HepG2 (cell line): Measurements from ENCODE around the gene CLIP2. TPM values are rescaled to one million over a fixed set of nuclear protein-coding genes. Genes with fewer than 3 reads are reported as not detected.

ENCODE experiments used
- CBX2 ChIP-seq, 2 experiments: fragments of 200-600 bp in 1 of 2; sonication (generic); formaldehyde crosslinking in 1 of 2; IDR thresholded peaks; 2 replicates each; pipeline versions ENCODE4 v1.7.0 to v1.8.1; 2018 to 2022; ENCODE audit warnings: low read depth in 2 of 2, low read length in 1 of 2, mild to moderate bottlenecking in 1 of 2, missing genetic modification reagents in 1 of 2
- GZF1 ChIP-seq: sonication (generic); formaldehyde crosslinking; IDR thresholded peaks from 2 replicates; pipeline ENCODE4 v1.5.1; 2020; ENCODE audit warnings: mild to moderate bottlenecking, missing genetic modification reagents
- HOXA5 ChIP-seq: sonication (generic); formaldehyde crosslinking; IDR thresholded peaks from 2 replicates; pipeline ENCODE4 v1.4.0; 2020; ENCODE audit warnings: missing genetic modification reagents
- IRX3 ChIP-seq: sonication (generic); formaldehyde crosslinking; IDR thresholded peaks from 2 replicates; pipeline ENCODE4 v1.8.1; 2023; ENCODE audit warnings: mild to moderate bottlenecking, low read depth, missing genetic modification reagents, borderline replicate concordance
- NPAS2 ChIP-seq: sonication (generic); formaldehyde crosslinking; IDR thresholded peaks from 2 replicates; pipeline ENCODE4 v1.8.0; 2022; ENCODE audit warnings: mild to moderate bottlenecking, missing genetic modification reagents, borderline replicate concordance
- POLR2A ChIP-seq, 2 experiments: IDR thresholded peaks; 2 replicates each; pipeline ENCODE4 v1.6.1; 2011; ENCODE audit warnings: low read depth in 2 of 2, low read length in 2 of 2, mild to moderate bottlenecking in 1 of 2, moderate library complexity in 1 of 2; ENCODE audit not compliant: insufficient read depth in 1 of 2
- RAD51 ChIP-seq: fragments of 450-650 bp; IDR thresholded peaks from 2 replicates; pipeline ENCODE4 v1.6.1; 2016; ENCODE audit warnings: borderline replicate concordance
- SMAD1 ChIP-seq: sonication (generic); formaldehyde crosslinking; IDR thresholded peaks from 2 replicates; pipeline ENCODE4 v1.4.0; 2020; ENCODE audit warnings: missing genetic modification reagents, low read depth, mild to moderate bottlenecking, borderline replicate concordance
- ZBTB39 ChIP-seq: sonication (generic); formaldehyde crosslinking; IDR thresholded peaks from 2 replicates; pipeline ENCODE4 v1.5.0; 2020; ENCODE audit warnings: missing genetic modification reagents
- ZBTB7B ChIP-seq: sonication (generic); formaldehyde crosslinking; IDR thresholded peaks from 2 replicates; pipeline ENCODE4 v1.4.0; 2020; ENCODE audit warnings: missing genetic modification reagents
- ZNF510 ChIP-seq: sonication (generic); formaldehyde crosslinking; IDR thresholded peaks from 2 replicates; pipeline ENCODE4 v1.4.0; 2020; ENCODE audit warnings: low read depth, mild to moderate bottlenecking, missing genetic modification reagents
- ZNF557 ChIP-seq: sonication (generic); formaldehyde crosslinking; IDR thresholded peaks from 2 replicates; pipeline ENCODE4 v1.4.0; 2020; ENCODE audit warnings: missing genetic modification reagents
- ZNF589 ChIP-seq: sonication (generic); formaldehyde crosslinking; conservative IDR thresholded peaks from 2 replicates; pipeline ENCODE4 v1.8.0; 2022; ENCODE audit warnings: mild to moderate bottlenecking, moderate library complexity, missing genetic modification reagents
- ZNF704 ChIP-seq: sonication (generic); formaldehyde crosslinking; IDR thresholded peaks from 2 replicates; pipeline ENCODE4 v1.8.1; 2023; ENCODE audit warnings: mild to moderate bottlenecking, inconsistent platforms, moderate library complexity, missing genetic modification reagents, borderline replicate concordance
- ZNF720 ChIP-seq: sonication (generic); formaldehyde crosslinking; IDR thresholded peaks from 2 replicates; pipeline ENCODE4 v1.4.0; 2020; ENCODE audit warnings: missing genetic modification reagents
- polyA plus RNA-seq, 8 experiments: library from polyadenylated mRNA; depleted of rRNA in 3 of 8; stranded (reverse) in 7 of 8; unstranded in 1 of 8; fragments of >200 nt; fragmentation: Illumina TruSeq in 4 of 8; extraction: Trizol in 4 of 8; gene quantifications; 2 replicates each; pipeline versions ENCODE4 v1.2.1 to v1.2.3, GENCODE V29; 2011 to 2016; ENCODE audit warnings: low read depth in 4 of 8, missing spikeins in 1 of 8, mixed read lengths in 1 of 8; ENCODE audit not compliant: insufficient read depth in 1 of 8
- total RNA-seq, 5 experiments: library from RNA; depleted of rRNA; stranded (reverse); fragments of >200 nt; fragmentation: Illumina TruSeq; extraction: Trizol; gene quantifications; 2 replicates each; pipeline ENCODE4 v1.2.3, GENCODE V29; 2016; ENCODE audit warnings: low read depth in 1 of 5
- TF ChIP-seq, protein P1 (sequence below): sonication (generic); formaldehyde crosslinking; IDR thresholded peaks from 2 replicates; pipeline ENCODE4 v1.4.0; 2020; ENCODE audit warnings: missing genetic modification reagents, borderline replicate concordance
- TF ChIP-seq, protein P2 (sequence below): sonication (generic); formaldehyde crosslinking; IDR thresholded peaks from 2 replicates; pipeline ENCODE4 v1.5.0; 2020; ENCODE audit warnings: mild to moderate bottlenecking, low read depth, missing genetic modification reagents, borderline replicate concordance
- TF ChIP-seq, protein P3 (sequence below): IDR thresholded peaks from 2 replicates; pipeline ENCODE4 v1.6.1; 2018; ENCODE audit warnings: missing genetic modification reagents
- TF ChIP-seq, protein P4 (sequence below): sonication (generic); formaldehyde crosslinking; IDR thresholded peaks from 2 replicates; pipeline ENCODE4 v1.4.0; 2020; ENCODE audit warnings: missing genetic modification reagents

CLIP2 gene
- total and polyA plus RNA-seq, 2 of the 13 experiments (the other 11 are each of a cell fraction or from before 2014, with no cell fraction given), result 6.5 to 17.4 TPM

DNA sequence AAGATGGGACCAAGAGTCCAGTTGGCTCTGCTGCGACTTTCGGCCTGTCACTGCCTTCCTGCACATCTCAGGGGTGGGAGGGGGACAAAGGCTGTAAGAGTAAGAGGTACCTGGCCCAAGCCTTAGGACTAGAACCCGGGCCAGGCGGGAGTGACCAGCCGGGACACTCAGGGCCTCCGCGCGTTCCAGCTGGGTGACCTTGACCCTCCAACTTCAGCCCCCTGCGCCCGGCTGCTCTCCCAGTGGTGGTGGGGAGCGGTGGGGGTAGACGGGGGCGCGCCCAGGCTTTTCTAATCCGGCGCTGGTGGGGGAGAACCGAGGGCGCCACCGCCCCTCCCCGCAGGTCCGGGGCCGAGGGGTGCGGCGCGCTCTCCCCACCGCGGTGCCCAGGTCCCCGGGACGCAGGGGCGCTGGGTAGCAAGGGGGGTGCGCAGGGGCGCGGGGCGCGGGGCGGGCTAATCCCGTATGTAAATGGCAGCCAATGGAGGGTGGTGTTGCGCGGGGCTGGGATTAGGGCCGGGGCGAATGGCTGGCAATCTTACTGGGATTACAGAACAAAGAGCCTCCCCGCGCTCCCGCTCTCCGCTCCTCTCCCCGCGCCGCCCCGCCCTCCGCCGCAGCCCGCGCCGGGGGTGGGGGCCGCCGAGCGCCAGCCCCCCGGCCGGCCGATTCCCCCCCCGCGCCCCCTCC, 164.3 kb downstream of the CLIP2 start, which contains the start of gene GTF2IRD1 (continued):
- TF ChIP-seq IRX3, result no peak
- TF ChIP-seq RAD51, result no peak
- TF ChIP-seq, protein P1, sequence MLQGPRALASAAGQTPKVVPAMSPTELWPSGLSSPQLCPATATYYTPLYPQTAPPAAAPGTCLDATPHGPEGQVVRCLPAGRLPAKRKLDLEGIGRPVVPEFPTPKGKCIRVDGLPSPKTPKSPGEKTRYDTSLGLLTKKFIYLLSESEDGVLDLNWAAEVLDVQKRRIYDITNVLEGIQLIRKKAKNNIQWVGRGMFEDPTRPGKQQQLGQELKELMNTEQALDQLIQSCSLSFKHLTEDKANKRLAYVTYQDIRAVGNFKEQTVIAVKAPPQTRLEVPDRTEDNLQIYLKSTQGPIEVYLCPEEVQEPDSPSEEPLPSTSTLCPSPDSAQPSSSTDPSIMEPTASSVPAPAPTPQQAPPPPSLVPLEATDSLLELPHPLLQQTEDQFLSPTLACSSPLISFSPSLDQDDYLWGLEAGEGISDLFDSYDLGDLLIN, result no peak
- TF ChIP-seq GZF1 (CRISPR knock-in tag), result no peak
- peak; percentile 37; the same call in 1 of the 2 replicates for TF ChIP-seq ZBTB7B (CRISPR knock-in tag)
- TF ChIP-seq ZNF557 (CRISPR knock-in tag), result no peak
- no peak for TF ChIP-seq ZBTB39 (CRISPR knock-in tag)
- no peak for TF ChIP-seq ZNF589 (CRISPR knock-in tag)
- no peak for TF ChIP-seq ZNF704 (CRISPR knock-in tag)
- TF ChIP-seq POLR2A (IDR thresholded peaks at IDR 0.05; ENCODE audit: insufficient read depth in 1 of 2, low read depth in 2 of 2, low read length in 2 of 2), result peak; percentile 56 to 69
- no peak for TF ChIP-seq NPAS2 (CRISPR knock-in tag)
- TF ChIP-seq, protein P2, sequence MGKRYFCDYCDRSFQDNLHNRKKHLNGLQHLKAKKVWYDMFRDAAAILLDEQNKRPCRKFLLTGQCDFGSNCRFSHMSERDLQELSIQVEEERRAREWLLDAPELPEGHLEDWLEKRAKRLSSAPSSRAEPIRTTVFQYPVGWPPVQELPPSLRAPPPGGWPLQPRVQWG, result no peak
- no peak for TF ChIP-seq ZNF510 (CRISPR knock-in tag)
- TF ChIP-seq HOXA5 (CRISPR knock-in tag), result no peak
- TF ChIP-seq, protein P3, sequence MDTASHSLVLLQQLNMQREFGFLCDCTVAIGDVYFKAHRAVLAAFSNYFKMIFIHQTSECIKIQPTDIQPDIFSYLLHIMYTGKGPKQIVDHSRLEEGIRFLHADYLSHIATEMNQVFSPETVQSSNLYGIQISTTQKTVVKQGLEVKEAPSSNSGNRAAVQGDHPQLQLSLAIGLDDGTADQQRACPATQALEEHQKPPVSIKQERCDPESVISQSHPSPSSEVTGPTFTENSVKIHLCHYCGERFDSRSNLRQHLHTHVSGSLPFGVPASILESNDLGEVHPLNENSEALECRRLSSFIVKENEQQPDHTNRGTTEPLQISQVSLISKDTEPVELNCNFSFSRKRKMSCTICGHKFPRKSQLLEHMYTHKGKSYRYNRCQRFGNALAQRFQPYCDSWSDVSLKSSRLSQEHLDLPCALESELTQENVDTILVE (CRISPR knock-in tag), result no peak
- TF ChIP-seq CBX2 (IDR thresholded peaks at IDR 0.05; ENCODE audit: low read depth, low read length), result no peak
- TF ChIP-seq CBX2 (CRISPR knock-in tag; IDR thresholded peaks at IDR 0.05; ENCODE audit: low read depth), result no peak
- TF ChIP-seq ZNF720 (CRISPR knock-in tag), result no peak
- TF ChIP-seq, protein P4, sequence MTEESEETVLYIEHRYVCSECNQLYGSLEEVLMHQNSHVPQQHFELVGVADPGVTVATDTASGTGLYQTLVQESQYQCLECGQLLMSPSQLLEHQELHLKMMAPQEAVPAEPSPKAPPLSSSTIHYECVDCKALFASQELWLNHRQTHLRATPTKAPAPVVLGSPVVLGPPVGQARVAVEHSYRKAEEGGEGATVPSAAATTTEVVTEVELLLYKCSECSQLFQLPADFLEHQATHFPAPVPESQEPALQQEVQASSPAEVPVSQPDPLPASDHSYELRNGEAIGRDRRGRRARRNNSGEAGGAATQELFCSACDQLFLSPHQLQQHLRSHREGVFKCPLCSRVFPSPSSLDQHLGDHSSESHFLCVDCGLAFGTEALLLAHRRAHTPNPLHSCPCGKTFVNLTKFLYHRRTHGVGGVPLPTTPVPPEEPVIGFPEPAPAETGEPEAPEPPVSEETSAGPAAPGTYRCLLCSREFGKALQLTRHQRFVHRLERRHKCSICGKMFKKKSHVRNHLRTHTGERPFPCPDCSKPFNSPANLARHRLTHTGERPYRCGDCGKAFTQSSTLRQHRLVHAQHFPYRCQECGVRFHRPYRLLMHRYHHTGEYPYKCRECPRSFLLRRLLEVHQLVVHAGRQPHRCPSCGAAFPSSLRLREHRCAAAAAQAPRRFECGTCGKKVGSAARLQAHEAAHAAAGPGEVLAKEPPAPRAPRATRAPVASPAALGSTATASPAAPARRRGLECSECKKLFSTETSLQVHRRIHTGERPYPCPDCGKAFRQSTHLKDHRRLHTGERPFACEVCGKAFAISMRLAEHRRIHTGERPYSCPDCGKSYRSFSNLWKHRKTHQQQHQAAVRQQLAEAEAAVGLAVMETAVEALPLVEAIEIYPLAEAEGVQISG (CRISPR knock-in tag), result no peak
- no peak for TF ChIP-seq SMAD1 (CRISPR knock-in tag)
